GM04503 (cell line): ENCODE measurements around the gene ARPP21.

Source experiments
- DNase-seq: peaks from one replicate; pipeline ENCODE4 v3.0.0-alpha.2; 2012; ENCODE audit warnings: low read depth

The ARPP21 gene

GRCh38 chr3:35641920-35642527 is 2.7 kb downstream of the ARPP21 start:
- no peak for DNase-seq

GRCh38 chr3:35643495-35643894 is 4.2 kb downstream of the ARPP21 start:
- DNase-seq = no peak

GRCh38 chr3:35644451-35644850 is 5.1 kb downstream of the ARPP21 start:
- DNase-seq = no peak

GRCh38 chr3:35645189-35645588 is 5.9 kb downstream of the ARPP21 start:
- no peak for DNase-seq

- DNase-seq = no peak
Observed at GRCh38 chr3:35646081-35646480, 6.8 kb downstream of the ARPP21 start.

- DNase-seq = no peak
Observed at GRCh38 chr3:35647461-35647860, 8.1 kb downstream of the ARPP21 start.

GRCh38 chr3:35648347-35648746 is 9.0 kb downstream of the ARPP21 start:
- DNase-seq = no peak

- no peak for DNase-seq
Observed at GRCh38 chr3:35649405-35649804, 10.1 kb downstream of the ARPP21 start.

- DNase-seq = no peak
Observed at GRCh38 chr3:35651426-35651825, 12.1 kb downstream of the ARPP21 start.

- no peak for DNase-seq
Observed at GRCh38 chr3:35651851-35652250, 12.5 kb downstream of the ARPP21 start.

- no peak for DNase-seq
Observed at GRCh38 chr3:35653347-35653746, 14.0 kb downstream of the ARPP21 start.

- DNase-seq = no peak
Observed at GRCh38 chr3:35654476-35654875, 15.2 kb downstream of the ARPP21 start.

- no peak for DNase-seq
Observed at GRCh38 chr3:35658686-35659085, 19.4 kb downstream of the ARPP21 start.

- DNase-seq = no peak
Observed at GRCh38 chr3:35659768-35660167, 20.4 kb downstream of the ARPP21 start.

- DNase-seq = no peak
Observed at GRCh38 chr3:35663471-35663870, 24.1 kb downstream of the ARPP21 start.

GRCh38 chr3:35664460-35664919 is 25.2 kb downstream of the ARPP21 start:
- DNase-seq = no peak

- no peak for DNase-seq
Observed at GRCh38 chr3:35665390-35666055, 26.2 kb downstream of the ARPP21 start.

GRCh38 chr3:35666888-35667287 is 27.6 kb downstream of the ARPP21 start:
- no peak for DNase-seq

- DNase-seq = no peak
Observed at GRCh38 chr3:35670408-35670965, 31.2 kb downstream of the ARPP21 start.

GRCh38 chr3:35671483-35671882 is 32.2 kb downstream of the ARPP21 start:
- DNase-seq = no peak

- DNase-seq = no peak
Observed at GRCh38 chr3:35673017-35673416, 33.7 kb downstream of the ARPP21 start.

- DNase-seq = no peak
Observed at GRCh38 chr3:35674451-35675109, 35.3 kb downstream of the ARPP21 start.

- DNase-seq = no peak
Observed at GRCh38 chr3:35675206-35675605, 35.9 kb downstream of the ARPP21 start.
